Activated naive CD8-positive, alpha-beta T cell treated with anti-CD3 and anti-CD28 coated beads, Interleukin-2, amount 10 ng/mL, durations not matched to agents 7 days and 5 days (primary cell): ENCODE data around the gene IL10. TPM values are rescaled to one million over a fixed set of nuclear protein-coding genes. Genes with fewer than 3 reads are reported as not detected.

Experiments
- ATAC-seq: fragments of 150-1000 bp; cut with Tn5 transposase; one replicate; pipeline ENCODE4 v1.10.0; 2021; ENCODE audit warnings: low read depth, moderate library complexity
- POLR2A ChIA-PET: fragments of 350-600 bp; sonication (Branson Sonifier 250); formaldehyde crosslinking; loops from one replicate; lab custom pipeline; 2021; ENCODE audit warnings: antibody characterized with exemption; lab: Charles Lee
- DNase-seq: peaks from one replicate; pipeline ENCODE4 v3.0.0; 2021
- H3K27ac Mint-ChIP-seq: one replicate; pipeline ENCODE4 v1.8.0; 2022; ENCODE audit warnings: mild to moderate bottlenecking, mixed read lengths
- H3K27me3 Mint-ChIP-seq: one replicate; pipeline ENCODE4 v1.8.0; 2022; ENCODE audit warnings: mild to moderate bottlenecking, moderate library complexity, mixed read lengths
- H3K36me3 Mint-ChIP-seq: one replicate; pipeline ENCODE4 v1.8.0; 2021; ENCODE audit warnings: mild to moderate bottlenecking, mixed read lengths
- H3K4me1 Mint-ChIP-seq: one replicate; pipeline ENCODE4 v1.8.0; 2021; ENCODE audit warnings: mixed read lengths
- H3K4me3 Mint-ChIP-seq: one replicate; pipeline ENCODE4 v1.8.0; 2022; ENCODE audit warnings: mild to moderate bottlenecking, moderate library complexity, mixed read lengths
- H3K9me3 Mint-ChIP-seq: one replicate; pipeline ENCODE4 v1.8.0; 2021; ENCODE audit warnings: mixed read lengths
- total RNA-seq, 2 experiments: library from RNA; stranded (reverse); gene quantifications; one replicate each; pipeline ENCODE4 v1.2.3, GENCODE V29; 2021

Gene IL10
- total RNA-seq, 2 experiments from 2014 or later: 0.17 TPM; not detected in 1

DNA sequence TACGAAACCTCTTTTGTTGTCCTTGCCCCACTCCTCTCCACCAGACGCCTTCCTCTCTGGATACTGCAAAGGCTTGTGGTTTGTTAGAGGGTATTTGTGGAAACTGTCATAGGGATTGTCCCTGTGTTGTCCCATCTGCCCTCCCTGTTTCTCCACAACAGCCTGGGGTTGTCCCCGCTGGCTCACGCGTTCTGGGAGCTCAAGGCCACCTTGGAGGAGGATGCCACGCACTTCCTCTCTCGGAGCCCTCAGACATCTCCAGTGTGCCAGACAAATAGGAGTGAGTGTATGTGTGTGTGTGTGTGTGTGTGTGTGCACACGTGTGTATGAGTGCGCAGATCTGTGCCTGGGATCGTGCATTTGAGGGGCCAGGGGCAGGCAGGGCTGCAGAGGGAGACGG, 39.3 kb downstream of the IL10 start:
- Mint-ChIP-seq H3K36me3 (peaks cover 13% of the 10 kb centered on the region), H3K9me3 (no peaks in the 10 kb centered on the region), H3K4me3 (no peak overlapping the region), H3K27ac (no peak overlapping the region), H3K27me3 (no peaks in the 10 kb centered on the region), H3K4me1 (peaks cover 38% of the 10 kb centered on the region)
- ATAC-seq: no peak
- POLR2A ChIA-PET: interaction anchor here (0.7 kb wide), 1 partner anchor 250 kb away, joined by 3 read pairs; no protein-coding TSS in a partner anchor
- DNase-seq: no peak

DNA sequence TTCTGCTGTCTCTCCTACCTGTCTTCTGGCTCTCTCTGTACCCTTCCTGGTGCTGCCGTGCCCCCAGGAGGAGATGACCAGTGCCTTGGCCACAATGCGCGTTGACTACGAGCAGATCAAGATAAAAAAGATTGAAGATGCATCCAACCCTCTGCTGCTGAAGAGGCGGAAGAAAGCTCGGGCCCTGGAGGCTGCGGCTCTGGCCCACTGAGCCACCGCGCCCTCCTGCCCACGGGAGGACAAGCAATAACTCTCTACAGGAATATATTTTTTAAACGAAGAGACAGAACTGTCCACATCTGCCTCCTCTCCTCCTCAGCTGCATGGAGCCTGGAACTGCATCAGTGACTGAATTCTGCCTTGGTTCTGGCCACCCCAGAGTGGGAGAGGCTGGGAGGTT, 39.8 kb downstream of the IL10 start:
- peaks cover 13% of the 10 kb centered on the region for H3K36me3 Mint-ChIP-seq
- H3K27ac Mint-ChIP-seq: peak overlapping the region; percentile 52
- no peak overlapping the region for H3K4me3 Mint-ChIP-seq
- no peaks in the 10 kb centered on the region for H3K9me3 Mint-ChIP-seq
- POLR2A ChIA-PET: interaction anchor here (0.7 kb wide), 1 partner anchor 251 kb away, joined by 3 read pairs; no protein-coding TSS in a partner anchor
- DNase-seq: no peak
- ATAC-seq: no peak
- no peaks in the 10 kb centered on the region for H3K27me3 Mint-ChIP-seq
- peaks cover 33% of the 10 kb centered on the region for H3K4me1 Mint-ChIP-seq

DNA sequence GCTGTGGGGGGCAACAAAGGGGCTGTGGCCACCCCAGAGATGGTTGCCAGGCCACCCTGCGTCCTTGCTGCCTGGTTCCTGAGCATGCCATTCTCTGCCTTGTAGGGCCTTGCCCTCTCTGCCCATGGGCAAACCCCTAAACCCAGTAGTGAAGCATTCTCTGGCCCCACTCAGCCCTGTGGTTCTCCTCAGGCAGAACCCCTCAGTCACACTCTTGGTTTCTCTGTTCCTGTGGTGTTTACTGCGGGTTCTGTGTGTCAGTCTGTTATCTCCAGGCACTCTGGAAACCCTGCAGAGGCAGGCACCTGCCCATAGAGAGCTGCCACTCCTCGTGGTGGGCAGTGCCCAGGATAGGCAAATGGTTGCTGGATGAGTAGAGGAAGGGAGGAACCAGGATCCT, 42.8 kb downstream of the IL10 start:
- H3K4me1 Mint-ChIP-seq: peaks cover 35% of the 10 kb centered on the region
- no peaks in the 10 kb centered on the region for H3K9me3 Mint-ChIP-seq
- POLR2A ChIA-PET: interaction anchor here (0.6 kb wide), 1 partner anchor 47 kb away, joined by 5 read pairs; no protein-coding TSS in a partner anchor
- no peak overlapping the region for H3K27ac Mint-ChIP-seq
- H3K4me3 Mint-ChIP-seq: no peak overlapping the region
- H3K27me3 Mint-ChIP-seq: no peaks in the 10 kb centered on the region
- H3K36me3 Mint-ChIP-seq: peaks cover 8% of the 10 kb centered on the region
- no peak for DNase-seq
- ATAC-seq: no peak

DNA sequence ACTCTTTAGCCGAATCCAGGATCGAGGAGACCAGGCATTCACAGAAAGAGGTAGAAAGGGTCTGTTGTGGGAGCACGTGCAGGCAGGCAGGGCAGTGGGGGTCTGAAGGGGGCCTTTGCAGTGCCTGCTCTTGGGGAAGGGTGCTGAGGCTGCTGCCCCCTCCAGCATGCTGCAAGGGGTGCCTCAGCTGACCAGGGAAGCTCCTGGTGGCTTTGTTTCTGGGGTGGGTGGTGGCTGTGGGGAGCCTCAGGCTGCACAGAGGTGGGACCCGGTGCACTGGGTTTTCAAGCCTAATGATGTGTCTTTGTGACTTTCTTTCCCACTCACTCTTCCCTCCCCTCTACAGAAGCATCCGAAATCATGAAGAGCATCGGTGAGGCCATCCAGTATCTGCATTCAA, 43.2 kb downstream of the IL10 start:
- Mint-ChIP-seq H3K4me3 (no peak overlapping the region), H3K27me3 (no peaks in the 10 kb centered on the region), H3K4me1 (peaks cover 37% of the 10 kb centered on the region), H3K36me3 (peaks cover 8% of the 10 kb centered on the region), H3K9me3 (no peaks in the 10 kb centered on the region), H3K27ac (no peak overlapping the region)
- POLR2A ChIA-PET: no interaction called here
- ATAC-seq (no peak), DNase-seq (no peak)

DNA sequence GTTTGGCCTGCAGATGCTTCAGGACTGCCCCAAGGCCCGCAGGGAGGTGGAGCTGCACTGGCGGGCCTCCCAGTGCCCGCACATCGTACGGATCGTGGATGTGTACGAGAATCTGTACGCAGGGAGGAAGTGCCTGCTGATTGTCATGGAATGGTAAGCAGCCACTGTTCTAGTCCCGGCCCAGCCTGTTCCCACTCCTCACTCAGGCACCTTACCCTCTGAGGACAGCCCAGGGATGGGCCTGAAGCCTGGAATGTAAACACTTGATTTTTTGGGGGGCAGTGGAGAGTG, 43.7 kb downstream of the IL10 start:
- DNase-seq: no peak
- POLR2A ChIA-PET: no interaction called here
- H3K4me3 Mint-ChIP-seq: no peak overlapping the region
- H3K36me3 Mint-ChIP-seq: peaks cover 8% of the 10 kb centered on the region
- no peaks in the 10 kb centered on the region for H3K9me3 Mint-ChIP-seq
- peaks cover 39% of the 10 kb centered on the region for H3K4me1 Mint-ChIP-seq
- no peaks in the 10 kb centered on the region for H3K27me3 Mint-ChIP-seq
- ATAC-seq: no peak
- H3K27ac Mint-ChIP-seq: no peak overlapping the region

DNA sequence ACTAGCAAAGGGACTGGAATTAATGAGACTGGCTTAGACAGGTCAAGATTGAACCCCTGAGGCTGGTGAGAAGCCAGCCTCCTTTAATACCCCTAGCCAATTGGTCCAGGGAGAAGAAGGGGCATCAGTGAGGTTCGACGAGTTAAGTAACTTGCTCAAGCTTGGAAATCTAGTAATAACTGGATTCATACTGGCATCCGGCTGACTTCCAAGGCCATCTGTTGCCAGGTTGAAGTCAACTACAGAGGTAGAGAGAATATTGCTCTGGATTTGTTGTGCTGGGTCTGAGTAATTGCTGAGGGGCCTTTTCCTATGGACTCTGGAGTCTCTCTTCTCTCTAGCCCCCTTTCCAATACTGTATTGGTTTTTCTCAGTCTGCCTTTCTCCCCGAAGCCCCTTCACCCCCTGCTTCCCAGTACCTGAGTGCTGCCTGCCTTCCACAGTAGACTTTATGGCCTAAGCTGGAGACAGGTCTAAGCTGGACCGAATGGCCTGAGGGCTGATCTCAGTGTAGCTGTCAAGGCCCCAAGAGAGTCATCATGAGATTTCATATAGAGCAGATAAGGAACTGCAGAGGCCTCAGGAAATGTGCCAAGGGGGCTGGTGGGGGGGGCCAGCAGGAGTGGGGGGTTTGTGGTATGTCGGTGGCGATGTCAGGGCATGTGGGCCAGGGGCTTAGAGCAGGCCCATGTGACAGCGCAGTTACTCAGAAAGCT, 44.2 kb downstream of the IL10 start:
- no peaks in the 10 kb centered on the region for H3K9me3 Mint-ChIP-seq
- peaks cover 39% of the 10 kb centered on the region for H3K4me1 Mint-ChIP-seq
- H3K27me3 Mint-ChIP-seq: no peaks in the 10 kb centered on the region
- H3K27ac Mint-ChIP-seq: no peak overlapping the region
- no peak for ATAC-seq
- DNase-seq: no peak
- no peak overlapping the region for H3K4me3 Mint-ChIP-seq
- peaks cover 8% of the 10 kb centered on the region for H3K36me3 Mint-ChIP-seq
- POLR2A ChIA-PET: interaction anchor here (1.5 kb wide), 1 partner anchor 79 kb away, joined by 3 read pairs; no protein-coding TSS in a partner anchor

DNA sequence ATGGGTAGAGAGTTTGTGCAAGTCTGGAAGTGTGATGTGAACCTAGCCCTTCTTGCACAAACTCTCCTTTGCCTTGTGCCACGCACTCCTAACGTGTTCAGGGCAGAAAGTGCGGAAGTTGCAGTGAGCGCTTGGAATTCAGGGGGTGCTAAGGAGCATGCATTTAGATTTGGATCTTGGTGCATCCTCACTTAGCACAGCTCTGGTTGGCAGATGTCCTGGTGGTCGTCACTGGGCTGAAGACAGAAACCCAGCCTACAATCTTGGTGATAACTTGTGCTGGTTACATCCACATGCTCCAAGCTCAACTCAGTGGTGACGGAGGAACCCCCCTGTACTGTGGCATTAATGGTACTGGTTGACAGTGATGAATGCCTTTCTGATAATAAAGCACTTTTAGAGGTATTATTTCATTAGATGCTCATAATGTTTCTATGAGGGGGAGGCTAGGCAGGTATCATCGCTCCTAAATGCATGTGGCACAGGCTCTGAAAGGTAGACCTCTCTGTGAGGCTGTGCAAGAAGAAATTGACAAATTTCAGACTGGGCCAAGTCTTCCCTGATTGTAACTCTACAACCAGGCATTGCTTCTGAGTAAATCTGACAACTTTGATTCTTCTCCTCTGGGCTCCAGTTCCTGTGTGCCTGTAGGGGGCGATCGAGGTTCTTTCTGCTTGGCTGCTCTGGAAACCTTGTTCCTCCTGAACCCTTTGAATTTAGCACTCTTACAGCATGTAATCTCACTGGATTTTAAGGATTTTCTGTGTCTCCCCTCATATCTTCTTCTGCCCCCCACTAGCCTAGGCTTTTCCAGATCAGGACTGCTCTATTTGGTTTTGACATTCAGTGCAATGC, 47.0 kb downstream of the IL10 start:
- H3K4me3 Mint-ChIP-seq: no peak overlapping the region
- H3K9me3 Mint-ChIP-seq: no peaks in the 10 kb centered on the region
- DNase-seq (peak; percentile 60), ATAC-seq (peak; percentile 48)
- no peak overlapping the region for H3K27ac Mint-ChIP-seq
- POLR2A ChIA-PET: interaction anchor here (0.7 kb wide), 1 partner anchor 44 kb away, joined by 3 read pairs; no protein-coding TSS in a partner anchor
- no peaks in the 10 kb centered on the region for H3K27me3 Mint-ChIP-seq
- H3K36me3 Mint-ChIP-seq: peaks cover 2% of the 10 kb centered on the region
- peaks cover 41% of the 10 kb centered on the region for H3K4me1 Mint-ChIP-seq

DNA sequence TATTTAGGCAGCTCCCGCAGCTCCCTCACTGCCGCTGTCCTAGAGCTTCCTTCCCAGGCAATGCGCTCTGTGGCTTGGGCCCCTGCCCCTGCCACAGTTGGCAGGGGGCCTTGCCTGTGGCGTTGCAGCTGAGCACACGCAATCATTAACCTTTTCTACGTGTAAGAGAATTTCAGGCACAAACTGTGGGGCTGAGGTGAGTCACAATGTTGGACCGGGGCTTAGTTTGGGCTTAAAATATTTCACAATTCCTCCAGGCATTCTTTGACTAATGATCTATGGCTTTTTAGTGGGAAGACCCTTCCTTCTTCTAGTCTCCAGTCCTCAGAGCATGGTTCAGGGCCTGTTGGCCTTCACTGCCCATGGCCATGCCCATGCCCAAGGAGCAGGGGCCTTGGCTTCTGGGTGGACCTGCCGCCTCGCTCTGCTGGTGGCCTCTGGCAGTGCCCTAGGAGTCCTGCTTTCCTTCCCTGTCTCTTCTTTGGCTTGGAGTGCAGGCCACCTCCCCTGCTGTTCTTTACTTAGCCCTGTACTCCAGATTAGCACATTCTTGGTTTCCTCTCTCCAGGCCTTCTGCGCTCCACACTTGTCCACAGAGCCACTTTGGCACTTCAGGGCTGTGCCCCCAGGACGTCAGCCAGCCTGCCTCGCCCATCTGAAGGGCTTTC, 48.4 kb downstream of the IL10 start:
- H3K4me1 Mint-ChIP-seq: peaks cover 32% of the 10 kb centered on the region
- H3K9me3 Mint-ChIP-seq: no peaks in the 10 kb centered on the region
- H3K27ac Mint-ChIP-seq: no peak overlapping the region
- POLR2A ChIA-PET: no interaction called here
- H3K27me3 Mint-ChIP-seq: no peaks in the 10 kb centered on the region
- H3K4me3 Mint-ChIP-seq: no peak overlapping the region
- no peak for ATAC-seq
- H3K36me3 Mint-ChIP-seq: peaks cover 2% of the 10 kb centered on the region
- DNase-seq: no peak

DNA sequence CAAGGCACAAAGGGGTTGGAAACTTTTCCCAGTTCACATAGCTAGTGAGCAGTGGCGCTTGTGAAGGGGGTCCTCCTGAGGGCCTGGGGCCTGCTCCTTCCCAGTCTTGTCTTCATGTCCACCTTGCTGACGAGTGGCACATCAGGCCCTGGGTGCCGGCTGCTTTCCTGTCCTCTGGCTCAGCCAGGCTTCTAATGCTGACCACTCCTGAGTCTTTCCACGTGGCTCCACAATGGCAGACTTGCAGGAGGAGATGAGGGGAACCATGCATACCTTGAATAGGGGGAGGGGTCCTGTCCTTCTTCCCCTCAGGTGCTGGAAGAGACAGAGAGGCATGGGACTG, 48.9 kb downstream of the IL10 start:
- ATAC-seq: no peak
- H3K27me3 Mint-ChIP-seq: no peaks in the 10 kb centered on the region
- POLR2A ChIA-PET: no interaction called here
- H3K4me3 Mint-ChIP-seq: no peak overlapping the region
- no peak overlapping the region for H3K27ac Mint-ChIP-seq
- no peaks in the 10 kb centered on the region for H3K36me3 Mint-ChIP-seq
- H3K4me1 Mint-ChIP-seq: peaks cover 35% of the 10 kb centered on the region
- DNase-seq: no peak
- no peaks in the 10 kb centered on the region for H3K9me3 Mint-ChIP-seq

DNA sequence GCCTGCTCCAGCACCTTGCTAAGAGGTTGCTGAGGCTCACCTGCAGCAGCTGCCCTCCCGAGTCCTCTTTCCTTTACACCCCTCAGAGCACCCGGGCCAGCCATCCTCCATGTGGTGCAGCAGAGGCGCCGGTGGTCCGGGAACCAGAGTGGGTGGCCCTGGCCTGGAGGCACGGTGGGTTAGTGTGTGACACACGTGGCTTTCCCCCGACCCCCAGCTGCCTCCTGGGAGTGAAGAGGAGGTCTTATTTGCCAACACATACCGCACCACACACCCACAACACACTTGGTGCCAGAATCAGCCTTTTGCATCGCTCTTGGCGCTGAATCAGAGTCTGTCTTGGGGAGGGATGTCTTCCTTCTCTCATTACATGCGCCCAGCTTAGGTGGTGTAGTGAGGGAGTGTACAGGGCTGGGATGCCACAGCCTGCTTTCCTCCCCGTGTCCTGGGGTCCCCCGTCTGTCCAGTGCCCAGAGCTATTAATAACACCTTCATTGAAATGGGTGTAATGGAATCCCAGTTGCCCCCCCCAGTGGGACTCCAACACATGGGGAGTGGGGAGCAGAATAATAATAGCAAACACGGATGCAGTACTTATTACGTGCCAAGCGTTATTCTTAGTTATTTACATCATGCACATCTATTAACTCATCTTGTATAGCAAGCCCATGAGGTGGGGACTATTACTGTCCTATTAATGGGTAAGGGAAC, 49.4 kb downstream of the IL10 start:
- ATAC-seq: no peak
- Mint-ChIP-seq H3K4me3 (no peak overlapping the region), H3K36me3 (no peaks in the 10 kb centered on the region), H3K4me1 (peaks cover 33% of the 10 kb centered on the region), H3K27ac (no peak overlapping the region), H3K27me3 (no peaks in the 10 kb centered on the region), H3K9me3 (no peaks in the 10 kb centered on the region)
- no peak for DNase-seq
- POLR2A ChIA-PET: no interaction called here

DNA sequence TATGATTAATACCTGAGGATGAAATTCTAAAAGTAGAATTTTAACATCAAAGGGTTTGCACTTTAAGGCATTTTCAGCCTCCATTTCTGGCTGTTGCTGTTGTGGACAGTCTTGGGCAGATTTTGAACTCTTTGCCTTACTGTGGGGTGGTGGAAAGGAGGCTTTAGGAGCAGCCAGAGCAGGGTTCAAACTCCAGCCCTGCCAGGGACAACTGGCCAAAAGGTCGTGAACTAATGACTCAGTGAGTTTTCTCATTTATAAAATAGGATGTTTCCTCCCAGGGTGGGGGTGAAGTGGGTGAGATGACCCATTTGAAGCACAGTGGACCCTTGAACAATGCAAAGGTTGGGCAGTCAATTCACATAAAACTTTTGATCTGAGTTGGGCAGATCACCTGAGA, 50.8 kb downstream of the IL10 start:
- H3K4me3 Mint-ChIP-seq: no peak overlapping the region
- H3K27me3 Mint-ChIP-seq: no peaks in the 10 kb centered on the region
- no peaks in the 10 kb centered on the region for H3K36me3 Mint-ChIP-seq
- H3K9me3 Mint-ChIP-seq: no peaks in the 10 kb centered on the region
- DNase-seq (no peak), ATAC-seq (no peak)
- no peak overlapping the region for H3K27ac Mint-ChIP-seq
- POLR2A ChIA-PET: no interaction called here
- peaks cover 43% of the 10 kb centered on the region for H3K4me1 Mint-ChIP-seq

DNA sequence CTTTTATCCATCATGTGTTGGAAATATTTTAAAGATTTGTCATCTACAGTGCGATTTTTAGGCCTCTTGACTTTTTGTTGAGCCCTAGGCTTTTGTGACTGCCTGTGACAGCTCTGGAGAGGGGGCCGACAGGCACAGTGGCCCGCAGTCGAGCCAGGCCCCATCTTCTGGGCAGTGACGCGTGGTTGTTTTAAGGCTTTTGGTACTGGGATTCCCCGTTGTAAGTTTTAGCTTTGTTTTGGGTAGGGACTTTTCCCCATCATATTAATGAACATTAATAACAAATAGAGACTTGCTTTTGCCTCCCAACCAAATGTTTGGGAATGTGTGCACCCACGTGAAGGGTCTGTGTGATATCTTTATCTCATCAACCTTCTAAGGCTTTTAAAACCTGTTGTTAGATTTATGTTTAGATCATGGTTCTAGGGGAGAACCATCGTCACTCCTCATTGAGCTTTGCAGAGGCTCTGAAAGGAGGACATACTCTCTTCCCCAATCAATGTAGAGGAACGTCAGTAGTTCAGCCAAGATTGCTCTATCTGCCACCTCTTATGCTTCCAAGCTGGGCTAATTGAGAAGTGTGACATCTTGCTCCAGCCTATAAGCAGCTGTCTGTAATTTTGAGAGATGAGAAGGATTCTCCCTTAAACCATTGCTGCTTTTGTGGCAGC, 53.0 kb downstream of the IL10 start:
- POLR2A ChIA-PET: interaction anchor here (0.7 kb wide), 1 partner anchor 17 kb away, joined by 3 read pairs; no protein-coding TSS in a partner anchor
- H3K27ac Mint-ChIP-seq: no peak overlapping the region

DNA sequence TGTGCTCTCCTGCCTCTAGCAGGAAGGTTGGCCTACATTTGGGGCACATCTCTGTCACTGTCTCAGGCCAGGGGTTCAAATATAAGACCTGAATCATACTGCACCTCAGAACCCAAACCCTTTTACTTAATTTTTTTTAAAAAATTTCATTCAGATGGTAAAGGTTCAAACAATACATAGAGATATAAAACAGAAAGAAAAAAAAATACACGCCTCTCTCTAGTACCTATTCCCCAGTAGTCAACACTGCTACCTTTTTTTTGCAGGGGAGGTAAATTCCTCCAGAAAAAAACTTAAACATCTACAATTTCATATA, 54.7 kb downstream of the IL10 start:
- DNase-seq (no peak), ATAC-seq (peak; percentile 21)
- peak overlapping the region; percentile 69 for H3K4me3 Mint-ChIP-seq
- H3K4me1 Mint-ChIP-seq: peaks cover 61% of the 10 kb centered on the region
- no peaks in the 10 kb centered on the region for H3K9me3 Mint-ChIP-seq
- POLR2A ChIA-PET: no interaction called here
- H3K36me3 Mint-ChIP-seq: no peaks in the 10 kb centered on the region
- no peaks in the 10 kb centered on the region for H3K27me3 Mint-ChIP-seq
- peak overlapping the region; percentile 87 for H3K27ac Mint-ChIP-seq

More for the DNA sequence above, 53.0 kb downstream of the IL10 start:
- ATAC-seq: no peak
- Mint-ChIP-seq H3K4me3 (no peak overlapping the region), H3K4me1 (peaks cover 52% of the 10 kb centered on the region), H3K9me3 (no peaks in the 10 kb centered on the region), H3K27me3 (no peaks in the 10 kb centered on the region), H3K36me3 (no peaks in the 10 kb centered on the region)
- no peak for DNase-seq
